ENCODE results near the gene TTLL13. TPM values are rescaled to one million over a fixed set of nuclear protein-coding genes. Genes with fewer than 3 reads are reported as not detected.

Gene TTLL13
- total and polyA plus RNA-seq, 7 donors, result 0.03 to 0.69 (median 0.08) TPM; not detected in 2

- peaks cover 39% of the 10 kb centered on the region for H3K4me1 ChIP-seq
- peak overlapping the region; percentile 94 for H3K27ac ChIP-seq
- intact Hi-C loops (cut with DNase I), result no loop called here
- DNase-seq (no peak), ATAC-seq (no peak)
- TF ChIP-seq CTCF (IDR thresholded peaks at IDR 0.05), result no peak
- peaks cover 4 to 57% of the 10 kb centered on the region in 2 donors for H3K36me3 ChIP-seq (ENCODE audit: insufficient read depth in 1 of 2, low read depth in 1 of 2)
- H3K9me3 ChIP-seq, result no peaks in the 10 kb centered on the region
- no peaks in the 10 kb centered on the region for H3K27me3 ChIP-seq (ENCODE audit: insufficient read depth in 3 of 3, low read length in 2 of 3)
- no peak overlapping the region for H3K4me3 ChIP-seq
- WGBS, 3 donors, result 87 to 93% (median 87%) methylated on average over 13 of the region's 13 CpGs
Measured at GRCh38 chr15:90232196-90232595, 17.2 kb upstream of the TTLL13 start.

- Histone ChIP-seq H3K27me3 (ENCODE audit: insufficient read depth in 3 of 3, low read length in 2 of 3) (no peaks in the 10 kb centered on the region), H3K27ac (peak overlapping the region; percentile 94), H3K36me3 (ENCODE audit: insufficient read depth in 1 of 2, low read depth in 1 of 2) (peaks cover 4 to 57% of the 10 kb centered on the region in 2 donors), H3K9me3 (no peaks in the 10 kb centered on the region), H3K4me3 (peak overlapping the region; percentile 86), H3K4me1 (peaks cover 39% of the 10 kb centered on the region)
- DNase-seq, result no peak
- peak; percentile 45 for TF ChIP-seq CTCF (IDR thresholded peaks at IDR 0.05)
- ATAC-seq, result no peak
- 12 to 23% (median 19%) methylated on average over 9 of the region's 9 CpGs for WGBS, 3 donors
- intact Hi-C loops (cut with DNase I), result no loop called here
Measured at GRCh38 chr15:90232941-90233386, 16.4 kb upstream of the TTLL13 start.

- ATAC-seq, result peak; percentile 93 to 96 (median 94)
- intact Hi-C loops (cut with DNase I), result no loop called here
- TF ChIP-seq CTCF (IDR thresholded peaks at IDR 0.05), result no peak
- Histone ChIP-seq H3K4me3 (peak within 1 kb of the TSS; percentile 86), H3K36me3 (ENCODE audit: insufficient read depth in 1 of 2, low read depth in 1 of 2) (peaks cover 7 to 57% of the 10 kb centered on the region in 2 donors), H3K4me1 (peaks cover 39% of the 10 kb centered on the region), H3K27me3 (ENCODE audit: insufficient read depth in 3 of 3, low read length in 2 of 3) (no peaks in the 10 kb centered on the region), H3K27ac (peak within 1 kb of the TSS; percentile 94), H3K9me3 (no peaks in the 10 kb centered on the region)
- peak; percentile 98 to 99 for DNase-seq
- 0 to 1% (median 0%) methylated on average over 48 to 63 of the region's 63 CpGs for WGBS, 3 donors
Measured at GRCh38 chr15:90233387-90234095, 15.8 kb upstream of the TTLL13 start, which contains the start of gene CIB1. Gene CIB1, minus strand, starts transcription at chr15:90233941. Its CDS starts 56 bp downstream, at chr15:90233885.

GRCh38 chr15:90234096-90234988 is 15.0 kb upstream of the TTLL13 start, which contains the start of gene GDPGP1:
Gene GDPGP1, plus strand, starts transcription at chr15:90234209. Its CDS starts 6,700 bp downstream, at chr15:90240909.
- ATAC-seq (no peak), DNase-seq (no peak)
- no peak for TF ChIP-seq CTCF (IDR thresholded peaks at IDR 0.05)
- Histone ChIP-seq H3K36me3 (ENCODE audit: insufficient read depth in 1 of 2, low read depth in 1 of 2) (peaks cover 7 to 56% of the 10 kb centered on the region in 2 donors), H3K9me3 (no peaks in the 10 kb centered on the region), H3K4me1 (peaks cover 39% of the 10 kb centered on the region), H3K4me3 (peak within 1 kb of the TSS; percentile 86), H3K27ac (peak within 1 kb of the TSS; percentile 94), H3K27me3 (ENCODE audit: insufficient read depth in 3 of 3, low read length in 2 of 3) (no peaks in the 10 kb centered on the region)
- 4 to 7% (median 5%) methylated on average over 36 to 49 of the region's 49 CpGs for WGBS, 3 donors
- intact Hi-C loops (cut with DNase I), result no loop called here

Data from psoas muscle (tissue), 8 donors.